ENCODE measurements around the gene ST3GAL2.

GRCh38 chr16:70398177-70398743 is 40.6 kb downstream of the ST3GAL2 start:
- TF ChIP-seq CTCF (IDR thresholded peaks at IDR 0.05) (no peak), EZH2 (IDR thresholded peaks at IDR 0.05; ENCODE audit: borderline replicate concordance, insufficient read depth, low read depth, low read length, poor library complexity, severe bottlenecking) (no peak)

Measured in B cell (primary cell).